Measurements from ENCODE around the gene GRK5.

GRK5 gene

DNA sequence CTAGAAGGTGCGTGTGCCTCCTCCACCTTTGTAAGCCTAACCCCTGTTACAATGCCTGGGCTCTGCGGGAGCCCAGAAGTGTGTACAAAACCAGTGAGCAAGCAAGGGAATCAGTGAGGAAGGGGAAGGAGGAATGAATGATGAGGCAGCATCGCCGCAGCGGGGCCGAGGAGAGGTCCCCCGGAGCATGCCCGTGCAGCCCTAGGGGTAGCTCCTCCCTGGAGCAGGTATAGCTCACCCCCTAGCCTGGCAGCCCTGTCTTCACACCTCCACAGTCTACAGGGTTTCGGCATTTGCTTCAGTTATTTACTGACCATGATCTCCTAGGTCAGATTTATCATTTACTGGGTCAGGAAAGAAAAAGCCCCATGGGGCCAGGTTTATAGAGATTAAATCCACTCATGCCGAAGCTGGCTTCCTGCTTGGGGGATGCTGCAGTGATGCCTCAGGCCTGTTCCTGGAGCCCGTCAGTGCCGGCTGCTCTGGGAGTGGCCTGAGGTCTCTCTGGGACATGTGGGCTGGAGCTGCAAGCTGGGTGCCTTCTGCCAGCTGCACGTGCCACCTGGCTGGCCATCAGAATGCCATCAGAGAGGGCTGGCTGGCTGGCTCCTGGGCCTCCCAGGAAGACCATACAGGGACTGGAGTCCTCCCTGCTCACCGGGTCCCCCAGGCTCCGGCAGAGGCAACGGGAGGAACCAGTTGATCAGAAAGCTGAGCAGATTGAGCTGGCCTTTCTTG lies 138.9 kb downstream of the GRK5 start:
- no peak overlapping the region for H3K4ac ChIP-seq (ENCODE audit: low read depth, low read length)
- no peaks in the 10 kb centered on the region for H3K4me1 ChIP-seq (ENCODE audit: control insufficient read depth, low read depth, low read length)
- no peaks in the 10 kb centered on the region for H3K36me3 ChIP-seq (ENCODE audit: control insufficient read depth, insufficient read depth, low read length)
- H3K9ac ChIP-seq (ENCODE audit: low read length), result no peak overlapping the region
- H3K79me1 ChIP-seq (ENCODE audit: low read length), result no peaks in the 10 kb centered on the region
- H4K5ac ChIP-seq (ENCODE audit: low read length), result no peak overlapping the region
- no peak overlapping the region for H3K56ac ChIP-seq (ENCODE audit: low read length)
- no CpG with 5 or more reads among the region's 16 CpGs for WGBS (ENCODE audit: extremely low coverage, insufficient coverage, low lambda C conversion rate)
- H3K18ac ChIP-seq (ENCODE audit: low read length), result no peak overlapping the region
- no peaks in the 10 kb centered on the region for H3K27me3 ChIP-seq (ENCODE audit: insufficient read depth, low read length, poor library complexity)
- no peaks in the 10 kb centered on the region for H3K79me2 ChIP-seq (ENCODE audit: control insufficient read depth, insufficient read depth, low read length)
- no peak overlapping the region for H2BK5ac ChIP-seq (ENCODE audit: low read length)
- H2AK5ac ChIP-seq (ENCODE audit: low read length), result no peak overlapping the region
- no peak overlapping the region for H2BK15ac ChIP-seq (replicated peaks; ENCODE audit: low read depth)
- H3K4me3 ChIP-seq (ENCODE audit: low read length), result no peak overlapping the region
- no peak overlapping the region for H3K27ac ChIP-seq (ENCODE audit: low read depth, low read length)
- no peak for DNase-seq
- no peak overlapping the region for H3K23ac ChIP-seq (ENCODE audit: low read length)
- no peak overlapping the region for H3K4me2 ChIP-seq (ENCODE audit: low read length)
- no peak overlapping the region for H4K8ac ChIP-seq (ENCODE audit: low read depth, low read length)
- no peak overlapping the region for H2BK120ac ChIP-seq (ENCODE audit: low read depth, low read length)

DNA sequence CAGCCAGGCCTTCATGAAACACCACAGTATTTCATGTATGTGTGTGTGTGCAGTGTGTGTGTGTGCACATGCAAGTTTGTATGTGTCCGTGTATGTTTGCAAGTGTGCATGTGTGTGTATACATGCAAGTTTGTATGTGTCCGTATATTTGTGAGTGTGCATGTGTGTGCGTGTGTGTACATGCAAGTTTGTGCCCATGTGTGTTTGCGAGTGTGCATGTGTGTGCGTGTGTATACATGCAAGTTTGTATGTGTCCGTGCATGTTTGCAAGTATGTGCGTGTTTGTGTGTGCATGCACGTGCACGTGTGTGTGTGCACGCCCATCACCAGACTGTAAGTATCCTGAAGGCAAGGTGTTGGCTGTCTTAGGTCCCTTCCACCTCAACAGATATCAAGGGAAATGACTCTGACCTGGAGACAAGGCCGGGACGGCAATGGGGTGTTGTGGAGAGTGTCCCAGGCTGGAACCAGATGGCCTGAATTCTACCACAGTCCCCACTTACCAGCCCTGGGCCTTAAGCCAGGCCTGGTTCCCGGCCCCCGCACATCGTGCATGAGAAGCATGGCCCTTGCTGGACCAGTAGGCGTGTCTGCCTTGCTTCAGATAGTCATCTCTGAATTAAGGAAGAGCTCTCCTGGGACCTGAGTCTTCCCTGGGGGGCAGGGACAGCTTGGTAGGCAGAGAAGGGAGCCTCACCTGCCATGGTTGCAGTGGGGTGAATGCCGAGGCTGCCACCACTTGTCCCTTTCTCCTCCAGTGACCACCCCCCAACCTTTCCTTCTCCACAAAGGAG lies 140.0 kb downstream of the GRK5 start:
- WGBS (ENCODE audit: extremely low coverage, insufficient coverage, low lambda C conversion rate), result no CpG with 5 or more reads among the region's 17 CpGs
- DNase-seq, result no peak
- no peaks in the 10 kb centered on the region for H3K79me2 ChIP-seq (ENCODE audit: control insufficient read depth, insufficient read depth, low read length)

DNA sequence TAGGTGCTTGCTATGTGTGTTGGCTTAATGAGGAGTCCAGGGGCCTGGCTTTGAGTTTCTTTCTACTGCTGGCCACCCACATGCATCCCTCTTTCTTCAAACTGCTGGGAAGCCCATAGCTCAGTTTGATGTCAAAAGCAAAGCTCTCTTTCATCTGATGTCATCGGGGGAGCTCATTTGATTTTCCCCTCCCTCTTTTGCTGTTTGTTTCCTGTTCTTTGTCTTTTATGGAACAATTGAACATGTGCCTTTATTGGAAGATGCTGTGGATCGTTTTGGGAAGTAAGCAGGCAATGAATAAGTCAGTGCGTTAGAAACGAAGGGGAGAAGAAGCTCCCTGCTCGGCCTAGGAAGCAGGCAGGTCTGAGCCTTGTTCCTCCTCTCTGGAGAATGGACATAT lies 140.7 kb downstream of the GRK5 start:
- Histone ChIP-seq H3K27ac (ENCODE audit: low read depth, low read length) (no peak overlapping the region), H4K8ac (ENCODE audit: low read depth, low read length) (no peak overlapping the region)

More for the DNA sequence above, 140.0 kb downstream of the GRK5 start:
- Histone ChIP-seq H4K8ac (ENCODE audit: low read depth, low read length) (no peak overlapping the region), H3K4me2 (ENCODE audit: low read length) (no peak overlapping the region), H3K79me1 (ENCODE audit: low read length) (no peaks in the 10 kb centered on the region), H2BK120ac (ENCODE audit: low read depth, low read length) (no peak overlapping the region), H3K27me3 (ENCODE audit: insufficient read depth, low read length, poor library complexity) (no peaks in the 10 kb centered on the region), H2BK15ac (replicated peaks; ENCODE audit: low read depth) (no peak overlapping the region), H3K4me3 (ENCODE audit: low read length) (no peak overlapping the region), H3K23ac (ENCODE audit: low read length) (no peak overlapping the region), H3K18ac (ENCODE audit: low read length) (no peak overlapping the region), H3K4me1 (ENCODE audit: control insufficient read depth, low read depth, low read length) (no peaks in the 10 kb centered on the region), H2BK5ac (ENCODE audit: low read length) (no peak overlapping the region), H3K56ac (ENCODE audit: low read length) (no peak overlapping the region), H3K4ac (ENCODE audit: low read depth, low read length) (no peak overlapping the region), H3K9ac (ENCODE audit: low read length) (no peak overlapping the region), H3K36me3 (ENCODE audit: control insufficient read depth, insufficient read depth, low read length) (no peaks in the 10 kb centered on the region), H3K27ac (ENCODE audit: low read depth, low read length) (no peak overlapping the region), H2AK5ac (ENCODE audit: low read length) (no peak overlapping the region), H4K5ac (ENCODE audit: low read length) (no peak overlapping the region)

GRCh38 chr10:119348516-119349240 lies 141.3 kb downstream of the GRK5 start:
- no peak overlapping the region for H4K8ac ChIP-seq (ENCODE audit: low read depth, low read length)
- H3K27ac ChIP-seq (ENCODE audit: low read depth, low read length), result no peak overlapping the region
- H3K56ac ChIP-seq (ENCODE audit: low read length), result no peak overlapping the region
- no peak overlapping the region for H2BK120ac ChIP-seq (ENCODE audit: low read depth, low read length)
- no peak overlapping the region for H3K4ac ChIP-seq (ENCODE audit: low read depth, low read length)
- no peaks in the 10 kb centered on the region for H3K36me3 ChIP-seq (ENCODE audit: control insufficient read depth, insufficient read depth, low read length)
- no CpG with 5 or more reads among the region's 15 CpGs for WGBS (ENCODE audit: extremely low coverage, insufficient coverage, low lambda C conversion rate)
- no peak overlapping the region for H3K4me2 ChIP-seq (ENCODE audit: low read length)
- no peak overlapping the region for H3K9ac ChIP-seq (ENCODE audit: low read length)
- H4K5ac ChIP-seq (ENCODE audit: low read length), result no peak overlapping the region
- no peak overlapping the region for H2AK5ac ChIP-seq (ENCODE audit: low read length)
- H2BK5ac ChIP-seq (ENCODE audit: low read length), result no peak overlapping the region
- H2BK15ac ChIP-seq (replicated peaks; ENCODE audit: low read depth), result no peak overlapping the region
- no peak overlapping the region for H3K4me3 ChIP-seq (ENCODE audit: low read length)
- H3K4me1 ChIP-seq (ENCODE audit: control insufficient read depth, low read depth, low read length), result no peaks in the 10 kb centered on the region
- no peak for DNase-seq
- no peaks in the 10 kb centered on the region for H3K79me2 ChIP-seq (ENCODE audit: control insufficient read depth, insufficient read depth, low read length)
- H3K18ac ChIP-seq (ENCODE audit: low read length), result no peak overlapping the region
- H3K27me3 ChIP-seq (ENCODE audit: insufficient read depth, low read length, poor library complexity), result no peaks in the 10 kb centered on the region
- H3K79me1 ChIP-seq (ENCODE audit: low read length), result no peaks in the 10 kb centered on the region
- no peak overlapping the region for H3K23ac ChIP-seq (ENCODE audit: low read length)

More for the DNA sequence above, 140.7 kb downstream of the GRK5 start:
- no peak overlapping the region for H3K4me3 ChIP-seq (ENCODE audit: low read length)
- no peak overlapping the region for H4K5ac ChIP-seq (ENCODE audit: low read length)
- H2BK15ac ChIP-seq (replicated peaks; ENCODE audit: low read depth), result no peak overlapping the region
- H3K27me3 ChIP-seq (ENCODE audit: insufficient read depth, low read length, poor library complexity), result no peaks in the 10 kb centered on the region
- H3K36me3 ChIP-seq (ENCODE audit: control insufficient read depth, insufficient read depth, low read length), result no peaks in the 10 kb centered on the region
- no peak overlapping the region for H3K9ac ChIP-seq (ENCODE audit: low read length)
- no peaks in the 10 kb centered on the region for H3K79me2 ChIP-seq (ENCODE audit: control insufficient read depth, insufficient read depth, low read length)
- H2BK5ac ChIP-seq (ENCODE audit: low read length), result no peak overlapping the region
- no peak overlapping the region for H2AK5ac ChIP-seq (ENCODE audit: low read length)
- no peak for DNase-seq
- no peak overlapping the region for H3K23ac ChIP-seq (ENCODE audit: low read length)
- no peak overlapping the region for H3K56ac ChIP-seq (ENCODE audit: low read length)
- no peaks in the 10 kb centered on the region for H3K79me1 ChIP-seq (ENCODE audit: low read length)
- H3K4ac ChIP-seq (ENCODE audit: low read depth, low read length), result no peak overlapping the region
- WGBS (ENCODE audit: extremely low coverage, insufficient coverage, low lambda C conversion rate), result no CpG with 5 or more reads among the region's 5 CpGs
- no peak overlapping the region for H3K18ac ChIP-seq (ENCODE audit: low read length)
- H2BK120ac ChIP-seq (ENCODE audit: low read depth, low read length), result no peak overlapping the region
- H3K4me2 ChIP-seq (ENCODE audit: low read length), result no peak overlapping the region
- no peaks in the 10 kb centered on the region for H3K4me1 ChIP-seq (ENCODE audit: control insufficient read depth, low read depth, low read length)

DNA sequence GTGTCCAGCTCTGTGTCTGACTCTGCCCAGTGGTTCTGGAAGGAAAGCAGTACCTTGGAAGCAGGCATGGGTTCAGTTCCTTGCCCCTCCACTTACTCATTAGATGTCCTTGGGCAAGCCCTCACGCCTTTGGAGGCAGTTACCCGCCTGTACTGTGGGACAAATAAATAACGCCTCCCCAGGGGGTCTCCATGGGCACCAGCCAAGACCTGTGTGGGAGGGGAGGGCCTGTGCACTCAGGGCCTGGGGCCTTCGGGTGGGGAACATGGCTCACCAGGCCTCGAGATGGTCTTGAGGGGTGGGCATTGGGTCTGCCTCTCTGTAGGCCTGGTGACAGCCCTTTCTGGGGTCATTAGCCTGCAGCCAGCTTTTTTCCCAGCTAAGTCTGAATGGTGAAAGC lies 142.0 kb downstream of the GRK5 start:
- H3K18ac ChIP-seq (ENCODE audit: low read length), result no peak overlapping the region
- H2BK15ac ChIP-seq (replicated peaks; ENCODE audit: low read depth), result no peak overlapping the region
- no CpG with 5 or more reads among the region's 5 CpGs for WGBS (ENCODE audit: extremely low coverage, insufficient coverage, low lambda C conversion rate)
- H3K79me2 ChIP-seq (ENCODE audit: control insufficient read depth, insufficient read depth, low read length), result no peaks in the 10 kb centered on the region
- no peak overlapping the region for H3K27ac ChIP-seq (ENCODE audit: low read depth, low read length)
- no peak overlapping the region for H4K8ac ChIP-seq (ENCODE audit: low read depth, low read length)
- H3K4me3 ChIP-seq (ENCODE audit: low read length), result no peak overlapping the region
- no peak overlapping the region for H3K56ac ChIP-seq (ENCODE audit: low read length)
- no peak overlapping the region for H2AK5ac ChIP-seq (ENCODE audit: low read length)
- H2BK5ac ChIP-seq (ENCODE audit: low read length), result no peak overlapping the region
- H3K27me3 ChIP-seq (ENCODE audit: insufficient read depth, low read length, poor library complexity), result no peaks in the 10 kb centered on the region
- no peak overlapping the region for H3K4me2 ChIP-seq (ENCODE audit: low read length)
- H3K4ac ChIP-seq (ENCODE audit: low read depth, low read length), result no peak overlapping the region
- no peaks in the 10 kb centered on the region for H3K4me1 ChIP-seq (ENCODE audit: control insufficient read depth, low read depth, low read length)
- H4K5ac ChIP-seq (ENCODE audit: low read length), result no peak overlapping the region
- DNase-seq, result no peak
- no peak overlapping the region for H3K23ac ChIP-seq (ENCODE audit: low read length)
- H2BK120ac ChIP-seq (ENCODE audit: low read depth, low read length), result no peak overlapping the region
- no peak overlapping the region for H3K9ac ChIP-seq (ENCODE audit: low read length)
- H3K79me1 ChIP-seq (ENCODE audit: low read length), result no peaks in the 10 kb centered on the region
- no peaks in the 10 kb centered on the region for H3K36me3 ChIP-seq (ENCODE audit: control insufficient read depth, insufficient read depth, low read length)

All from mesendoderm (in vitro differentiated cells).